ENCODE measurements around the gene ABCB9.

DNA sequence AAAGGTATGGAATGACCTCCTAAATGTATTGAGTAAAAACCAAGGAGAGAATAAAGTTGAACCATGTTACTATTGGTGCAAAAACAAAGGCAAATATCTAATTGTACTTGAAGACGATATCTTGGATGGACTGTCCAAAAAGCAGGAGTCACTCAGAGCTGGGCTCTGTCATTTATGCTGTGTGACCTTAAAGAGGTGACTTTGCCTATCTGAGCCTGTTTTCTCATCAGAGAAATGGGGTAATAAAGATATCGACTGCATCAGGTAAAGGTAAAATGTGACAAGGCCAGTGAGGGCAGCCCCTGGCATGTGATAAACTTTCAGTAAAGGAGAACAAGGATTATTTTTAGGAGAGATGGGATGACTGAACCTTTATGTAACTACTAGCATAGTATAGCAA is 1.8 kb upstream of the ABCB9 start:
- TF ChIP-seq ELF1 (IDR thresholded peaks at IDR 0.05; ENCODE audit: borderline replicate concordance, low read depth): no peak
- TF ChIP-seq, protein P1, sequence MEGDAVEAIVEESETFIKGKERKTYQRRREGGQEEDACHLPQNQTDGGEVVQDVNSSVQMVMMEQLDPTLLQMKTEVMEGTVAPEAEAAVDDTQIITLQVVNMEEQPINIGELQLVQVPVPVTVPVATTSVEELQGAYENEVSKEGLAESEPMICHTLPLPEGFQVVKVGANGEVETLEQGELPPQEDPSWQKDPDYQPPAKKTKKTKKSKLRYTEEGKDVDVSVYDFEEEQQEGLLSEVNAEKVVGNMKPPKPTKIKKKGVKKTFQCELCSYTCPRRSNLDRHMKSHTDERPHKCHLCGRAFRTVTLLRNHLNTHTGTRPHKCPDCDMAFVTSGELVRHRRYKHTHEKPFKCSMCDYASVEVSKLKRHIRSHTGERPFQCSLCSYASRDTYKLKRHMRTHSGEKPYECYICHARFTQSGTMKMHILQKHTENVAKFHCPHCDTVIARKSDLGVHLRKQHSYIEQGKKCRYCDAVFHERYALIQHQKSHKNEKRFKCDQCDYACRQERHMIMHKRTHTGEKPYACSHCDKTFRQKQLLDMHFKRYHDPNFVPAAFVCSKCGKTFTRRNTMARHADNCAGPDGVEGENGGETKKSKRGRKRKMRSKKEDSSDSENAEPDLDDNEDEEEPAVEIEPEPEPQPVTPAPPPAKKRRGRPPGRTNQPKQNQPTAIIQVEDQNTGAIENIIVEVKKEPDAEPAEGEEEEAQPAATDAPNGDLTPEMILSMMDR (IDR thresholded peaks at IDR 0.05 in 2 of 3, conservative IDR thresholded peaks at IDR 0.05 in 1 of 3; ENCODE audit: borderline replicate concordance in 1 of 3, insufficient read depth in 1 of 3, low read depth in 2 of 3, low read length in 2 of 3): no peak
- TF ChIP-seq RAD21 (IDR thresholded peaks at IDR 0.05; ENCODE audit: low read depth): no peak
- TF ChIP-seq POLR2AphosphoS5 (IDR thresholded peaks at IDR 0.05; ENCODE audit: low read depth, low read length): no peak
- no peak for TF ChIP-seq POLR2A (IDR thresholded peaks at IDR 0.05; ENCODE audit: borderline replicate concordance, extremely low read depth, insufficient read depth, insufficient read length)

Data from HCT116 (cell line).